ENCODE data around the gene GLIPR1.
"Not testable (repeated sequence)": the region's sequence is repeated elsewhere in the genome, so short reads cannot be mapped to it uniquely, and the experiment has no call there.

GLIPR1 gene

GRCh38 chr12:75474116-75474515 is 6.4 kb upstream of the GLIPR1 start:
- no peak for DNase-seq (ENCODE audit: low read depth)

- no peak for DNase-seq (ENCODE audit: low read depth)
Observed at GRCh38 chr12:75476071-75476470, 4.5 kb upstream of the GLIPR1 start.

GRCh38 chr12:75477137-75477536 is 3.4 kb upstream of the GLIPR1 start:
- DNase-seq (ENCODE audit: low read depth): no peak

GRCh38 chr12:75478116-75478794 is 2.3 kb upstream of the GLIPR1 start:
- no peak for DNase-seq (ENCODE audit: low read depth)

- DNase-seq (ENCODE audit: low read depth): no peak
Observed at GRCh38 chr12:75479963-75480461, 543 bp upstream of the GLIPR1 start.

- no peak for DNase-seq (ENCODE audit: low read depth)
Observed at GRCh38 chr12:75481013-75481705, 604 bp downstream of the GLIPR1 start.

- no peak for DNase-seq (ENCODE audit: low read depth)
Observed at GRCh38 chr12:75481774-75482173, 1.2 kb downstream of the GLIPR1 start.

- no peak for DNase-seq (ENCODE audit: low read depth)
Observed at GRCh38 chr12:75482646-75483045, 2.1 kb downstream of the GLIPR1 start.

- no peak for DNase-seq (ENCODE audit: low read depth)
Observed at GRCh38 chr12:75483431-75483830, 2.9 kb downstream of the GLIPR1 start.

- DNase-seq (ENCODE audit: low read depth): not testable (repeated sequence)
Observed at GRCh38 chr12:75484450-75484849, 3.9 kb downstream of the GLIPR1 start.

- no peak for DNase-seq (ENCODE audit: low read depth)
Observed at GRCh38 chr12:75487308-75487707, 6.8 kb downstream of the GLIPR1 start.

GRCh38 chr12:75488553-75488952 is 8.0 kb downstream of the GLIPR1 start:
- DNase-seq (ENCODE audit: low read depth): no peak

- DNase-seq (ENCODE audit: low read depth): no peak
Observed at GRCh38 chr12:75489187-75489586, 8.6 kb downstream of the GLIPR1 start.

GRCh38 chr12:75489613-75490210 is 9.2 kb downstream of the GLIPR1 start:
- peak; percentile 11 for DNase-seq (ENCODE audit: low read depth)

- DNase-seq (ENCODE audit: low read depth): no peak
Observed at GRCh38 chr12:75491169-75491568, 10.6 kb downstream of the GLIPR1 start.

- no peak for DNase-seq (ENCODE audit: low read depth)
Observed at GRCh38 chr12:75503459-75503858, 22.9 kb downstream of the GLIPR1 start.

- DNase-seq (ENCODE audit: low read depth): no peak
Observed at GRCh38 chr12:75503866-75504265, 23.3 kb downstream of the GLIPR1 start.

- no peak for DNase-seq (ENCODE audit: low read depth)
Observed at GRCh38 chr12:75505706-75506312, 25.3 kb downstream of the GLIPR1 start.

- no peak for DNase-seq (ENCODE audit: low read depth)
Observed at GRCh38 chr12:75507086-75507485, 26.5 kb downstream of the GLIPR1 start.

- no peak for DNase-seq (ENCODE audit: low read depth)
Observed at GRCh38 chr12:75508159-75508558, 27.6 kb downstream of the GLIPR1 start.

GRCh38 chr12:75509621-75510020 is 29.1 kb downstream of the GLIPR1 start:
- no peak for DNase-seq (ENCODE audit: low read depth)

- DNase-seq (ENCODE audit: low read depth): peak; percentile 81
Observed at GRCh38 chr12:75511116-75512048, 30.8 kb downstream of the GLIPR1 start, which contains the start of gene KRR1. TSS of gene KRR1 (minus strand) at chr12:75511609. CDS start at chr12:75511597, 12 bp downstream.

Measured in activated T-helper 9 cell treated with anti-CD3 and anti-CD28 coated beads, Interleukin-2, amount 50 U/mL, for 16 hours (primary cell).